ENCODE results near the gene TCERG1L.
"Not testable (repeated sequence)": the region's sequence is repeated elsewhere in the genome, so short reads cannot be mapped to it uniquely, and the experiment has no call there.

TCERG1L gene

DNA sequence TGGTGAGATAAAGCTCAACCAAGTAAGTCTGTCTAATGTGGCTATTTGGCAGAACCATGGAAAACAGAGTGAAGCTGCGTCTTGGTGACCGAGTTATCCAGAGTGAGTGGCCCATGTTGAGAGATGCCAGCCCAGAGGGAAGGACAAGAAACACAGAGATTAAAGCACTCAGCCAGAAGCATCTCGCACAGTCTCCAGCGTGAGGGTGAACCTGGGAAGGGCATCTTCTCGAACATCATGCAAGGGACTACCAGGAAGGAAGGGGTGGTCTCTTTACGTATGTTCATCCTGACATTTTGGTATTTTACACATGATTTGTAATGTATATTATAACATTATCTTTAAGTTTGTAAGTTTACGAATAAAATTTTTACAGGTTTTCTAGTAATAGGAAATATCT is 146.4 kb downstream of the TCERG1L start:
- DNase-seq (ENCODE audit: low read depth in 2 of 2): no peak

DNA sequence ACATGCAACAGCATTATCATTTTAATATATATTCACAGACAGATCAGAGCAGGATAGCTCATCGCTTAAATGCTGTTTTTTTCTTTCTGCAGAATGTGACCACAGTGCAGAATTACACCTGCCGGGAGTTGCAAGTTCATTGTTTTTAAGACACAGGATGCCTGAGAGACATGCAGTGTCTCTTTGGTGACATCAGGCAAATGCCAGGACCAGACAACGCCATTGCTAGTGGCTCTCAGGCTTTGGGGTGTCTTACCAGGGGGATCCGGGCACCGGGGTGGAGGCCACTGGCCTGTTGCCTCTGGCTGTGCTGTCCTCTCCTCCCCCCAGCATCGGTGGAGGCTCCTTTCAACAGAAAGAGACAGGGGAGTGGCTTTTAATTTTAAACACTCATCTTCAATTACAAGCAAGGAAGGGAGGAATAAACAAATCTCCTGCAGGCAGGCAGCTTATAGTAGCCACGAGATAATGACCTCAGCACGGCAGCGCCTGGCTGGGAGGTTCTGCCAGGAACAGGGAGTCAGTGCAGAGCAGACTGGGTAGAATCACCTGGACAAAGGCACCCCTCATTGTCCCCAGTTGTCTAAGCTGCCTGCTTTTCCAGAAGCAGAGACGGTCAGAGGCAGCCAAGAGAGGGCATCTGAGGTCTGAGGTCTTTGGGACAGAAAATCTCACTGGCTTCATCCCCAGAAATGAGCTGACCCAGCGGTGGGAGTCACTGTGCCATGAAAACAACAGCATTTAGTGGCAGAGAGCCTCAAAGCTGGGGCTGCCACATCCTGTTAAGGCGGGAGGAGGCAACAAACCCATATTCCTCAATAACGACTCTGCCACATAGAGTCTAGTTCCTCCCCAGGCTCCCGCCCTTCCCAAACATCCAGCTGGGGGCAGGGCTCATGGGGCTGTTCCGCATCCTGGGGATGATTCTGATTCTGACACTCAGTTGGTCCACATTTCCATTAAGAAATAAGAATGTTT is 148.4 kb downstream of the TCERG1L start:
- DNase-seq (ENCODE audit: low read depth in 2 of 2): no peak

DNA sequence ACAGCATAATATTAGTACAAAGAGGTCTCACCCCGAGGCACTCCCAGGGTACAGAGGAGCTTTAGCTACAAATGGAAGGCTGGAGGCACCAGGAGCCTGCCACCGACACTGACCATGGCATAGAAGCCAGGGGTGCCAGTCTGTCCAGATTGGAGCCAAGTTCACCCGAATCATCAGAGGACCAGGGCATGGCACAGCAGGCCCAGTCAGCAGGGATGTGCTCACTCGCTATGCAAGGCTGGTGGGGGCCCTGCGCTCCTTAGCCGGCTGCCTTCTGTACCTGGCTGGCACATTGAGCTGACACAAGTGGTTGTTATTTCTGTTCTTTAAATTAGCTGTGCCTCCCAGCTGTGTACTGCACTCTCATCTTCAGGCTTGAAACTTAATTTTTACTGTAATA is 149.3 kb downstream of the TCERG1L start:
- no peak for DNase-seq (ENCODE audit: low read depth in 2 of 2)

DNA sequence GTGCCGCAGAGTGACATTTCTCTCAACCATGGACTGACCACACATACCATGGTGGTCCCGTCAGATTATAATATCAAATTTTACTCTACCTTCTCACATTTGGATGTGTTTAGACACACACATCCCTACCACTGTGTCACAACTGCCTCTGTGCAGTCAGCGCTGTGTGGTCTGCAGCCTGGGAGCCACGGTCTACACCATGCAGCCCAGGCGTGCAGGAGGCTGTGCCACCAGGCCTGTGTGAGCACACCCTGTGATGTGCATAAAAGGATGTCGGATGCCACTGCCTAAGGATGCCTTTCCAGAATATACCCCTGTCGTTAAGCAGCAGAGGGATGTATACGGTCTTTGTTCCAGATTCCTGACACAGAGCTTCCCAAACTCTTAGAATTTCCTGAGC is 150.4 kb downstream of the TCERG1L start:
- DNase-seq (ENCODE audit: low read depth in 2 of 2): no peak

DNA sequence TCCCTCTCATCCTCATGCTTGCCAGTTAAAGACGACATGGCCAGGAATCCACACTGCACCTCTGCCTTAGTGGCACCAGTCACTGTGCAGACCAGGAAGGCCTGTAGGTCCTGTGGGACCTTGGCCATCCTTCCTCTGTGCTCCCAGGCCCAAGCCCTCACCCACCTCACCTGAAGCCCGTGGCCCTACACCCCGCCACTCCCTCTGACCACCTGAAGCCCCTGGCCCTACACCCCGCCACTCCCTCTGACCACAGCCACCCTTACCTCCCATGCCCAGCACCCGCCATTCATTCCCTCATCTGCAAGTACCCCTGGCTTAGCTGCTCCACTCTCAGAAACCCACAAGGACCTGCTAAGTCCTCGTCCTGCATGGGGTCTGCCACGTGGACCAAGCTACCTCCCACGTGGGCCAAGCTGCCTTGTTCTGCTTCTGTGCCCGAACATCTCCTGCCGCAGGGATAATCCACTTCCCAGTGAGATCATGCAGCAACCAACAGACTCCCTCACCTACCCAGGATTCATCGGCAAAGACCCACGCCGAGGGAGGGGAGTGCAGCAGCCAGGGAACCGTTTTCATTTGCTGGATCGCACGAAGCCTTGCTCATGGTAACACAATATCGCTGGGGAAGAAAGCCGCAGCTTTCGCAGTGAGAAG is 151.2 kb downstream of the TCERG1L start:
- DNase-seq (ENCODE audit: low read depth in 2 of 2): no peak

DNA sequence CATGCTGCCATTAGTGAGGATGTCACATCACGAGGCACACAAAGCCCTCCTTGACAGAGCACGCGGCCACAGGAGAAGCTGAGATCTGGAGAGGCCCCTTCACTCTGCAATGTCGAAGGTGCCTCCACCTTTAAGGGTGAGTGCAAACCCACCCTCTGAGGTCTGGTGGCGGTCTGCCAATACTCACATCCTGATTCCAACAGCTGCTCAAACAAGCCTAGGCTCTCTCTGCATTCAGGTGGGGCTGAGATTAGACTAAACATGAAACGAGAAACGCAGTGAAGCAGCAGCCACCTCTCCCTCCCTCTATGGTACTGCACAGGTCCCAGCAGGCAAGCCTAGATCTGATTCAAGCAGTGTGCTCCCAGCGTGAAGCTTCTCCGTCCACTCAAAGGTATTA is 151.8 kb downstream of the TCERG1L start:
- DNase-seq (ENCODE audit: low read depth in 2 of 2): no peak

DNA sequence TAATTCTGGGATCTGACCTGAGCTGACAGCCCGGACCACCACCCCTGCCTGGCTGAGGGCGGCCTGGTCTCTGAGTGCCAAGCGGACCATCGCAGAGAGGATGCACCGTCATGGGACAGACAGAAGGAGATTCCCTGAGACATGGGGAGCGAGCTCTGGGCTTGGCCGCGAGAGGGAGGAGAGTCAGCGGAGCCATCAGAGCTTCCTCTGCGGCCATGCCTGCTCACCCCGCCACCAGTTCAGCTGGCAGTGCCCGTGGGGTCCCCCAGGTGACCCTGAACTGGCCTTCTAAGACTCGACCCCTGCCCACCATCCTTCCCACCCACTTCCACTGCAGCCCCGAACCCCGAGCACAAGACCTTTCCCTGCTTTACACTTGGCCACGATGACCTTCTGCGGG is 152.8 kb downstream of the TCERG1L start:
- no peak for DNase-seq (ENCODE audit: low read depth in 2 of 2)

DNA sequence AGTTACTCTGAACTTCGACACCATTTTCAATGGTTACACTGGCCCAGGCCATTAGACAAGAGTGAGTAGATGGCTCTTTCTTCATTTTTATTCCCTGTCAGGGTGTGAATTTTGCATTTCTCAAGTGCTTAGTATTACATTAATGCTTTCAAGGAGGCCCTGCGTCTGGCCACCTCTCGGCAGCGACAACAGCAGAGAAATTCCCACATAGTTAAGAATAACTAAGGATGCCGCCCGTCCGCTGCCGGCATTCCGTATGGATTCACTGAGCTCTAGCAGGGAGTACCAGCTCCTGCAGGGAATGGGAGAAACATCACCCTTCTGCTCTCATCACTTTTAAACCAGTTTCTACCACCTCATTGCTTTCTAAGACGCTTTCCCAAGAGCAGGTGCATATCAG is 153.6 kb downstream of the TCERG1L start:
- DNase-seq (ENCODE audit: low read depth in 2 of 2): no peak

DNA sequence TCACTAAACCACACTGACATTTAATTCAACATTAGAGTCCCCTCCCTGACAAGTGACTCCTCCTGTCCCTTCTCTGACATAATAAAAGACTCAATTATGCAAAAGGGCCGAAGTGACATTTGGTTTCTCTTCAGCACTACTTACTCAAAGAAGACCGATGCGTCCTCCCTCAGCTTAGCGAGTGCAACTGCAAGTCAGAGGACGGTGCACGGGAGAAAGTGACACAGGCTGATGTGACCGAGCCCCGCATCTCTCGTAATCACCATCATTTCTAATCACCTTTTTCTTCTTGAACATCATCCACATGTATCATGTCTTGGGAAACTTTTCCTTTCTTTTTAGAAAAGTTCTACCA is 155.7 kb downstream of the TCERG1L start:
- no peak for DNase-seq (ENCODE audit: low read depth in 2 of 2)

DNA sequence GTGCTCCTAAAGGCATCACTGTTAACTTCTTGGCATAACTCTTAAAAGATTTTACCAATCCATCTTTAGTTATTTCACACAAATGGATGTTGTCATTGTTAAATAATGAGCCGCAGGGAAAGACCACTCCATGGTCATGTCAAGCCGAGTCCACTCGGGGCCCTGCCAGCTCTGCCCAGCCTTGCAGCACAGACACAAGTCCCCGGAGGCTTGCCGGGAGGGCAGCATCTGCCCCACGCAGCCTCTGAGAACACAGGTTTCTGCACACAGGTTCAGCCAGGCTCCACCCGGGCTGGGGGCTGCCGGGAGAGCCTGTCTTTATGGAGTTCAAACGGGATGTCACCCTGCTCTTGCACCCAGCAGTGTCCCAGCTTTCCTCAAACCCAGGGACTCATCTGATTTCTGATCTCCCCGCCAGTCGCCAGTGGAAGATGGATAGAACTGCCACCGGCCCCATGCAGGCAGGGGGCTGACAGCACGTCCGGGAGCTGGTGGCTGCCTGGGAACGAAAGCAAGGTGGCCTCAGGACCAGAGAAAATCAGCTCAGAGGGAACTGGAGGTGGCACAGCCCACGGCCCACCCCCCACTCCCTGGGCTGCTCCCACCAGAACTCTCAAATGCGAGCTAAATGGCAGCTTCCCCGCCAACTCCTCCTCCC is 156.2 kb downstream of the TCERG1L start:
- DNase-seq (ENCODE audit: low read depth in 2 of 2): no peak

DNA sequence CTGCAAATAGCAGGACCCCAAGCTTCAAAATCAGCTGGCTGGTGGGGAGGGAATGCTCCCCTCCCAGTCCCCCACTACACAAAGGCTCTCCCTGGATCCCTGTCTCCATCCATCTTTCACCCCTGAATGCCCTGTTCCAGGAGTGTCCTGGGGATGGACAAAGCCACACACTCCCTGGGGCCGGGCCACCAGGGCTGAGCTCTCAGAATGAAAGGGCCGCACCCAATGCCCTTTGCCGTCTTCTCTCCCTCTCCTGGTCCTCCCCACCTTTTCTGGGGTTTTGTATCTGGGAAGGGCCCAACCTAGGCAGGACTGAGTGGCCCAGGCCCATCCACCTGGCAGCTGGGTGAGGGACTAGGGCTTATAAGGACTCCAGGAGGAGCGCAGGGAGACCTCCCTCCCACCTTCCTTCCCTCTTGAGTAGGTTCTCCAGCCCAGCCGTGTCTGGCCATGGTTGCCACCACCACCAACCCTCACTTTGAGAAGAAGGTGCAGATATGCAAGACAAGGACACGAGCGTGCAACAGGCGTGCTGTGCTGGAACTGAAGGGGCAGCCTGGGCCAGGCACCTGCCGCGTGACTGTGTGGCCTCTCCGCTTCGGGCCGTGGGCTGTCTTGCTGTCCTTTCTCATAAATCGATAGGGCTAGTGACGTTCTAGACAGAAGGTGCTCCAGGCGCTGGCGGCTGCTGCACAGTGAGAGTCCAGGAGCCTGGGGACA is 157.1 kb downstream of the TCERG1L start:
- DNase-seq (ENCODE audit: low read depth in 2 of 2): no peak

DNA sequence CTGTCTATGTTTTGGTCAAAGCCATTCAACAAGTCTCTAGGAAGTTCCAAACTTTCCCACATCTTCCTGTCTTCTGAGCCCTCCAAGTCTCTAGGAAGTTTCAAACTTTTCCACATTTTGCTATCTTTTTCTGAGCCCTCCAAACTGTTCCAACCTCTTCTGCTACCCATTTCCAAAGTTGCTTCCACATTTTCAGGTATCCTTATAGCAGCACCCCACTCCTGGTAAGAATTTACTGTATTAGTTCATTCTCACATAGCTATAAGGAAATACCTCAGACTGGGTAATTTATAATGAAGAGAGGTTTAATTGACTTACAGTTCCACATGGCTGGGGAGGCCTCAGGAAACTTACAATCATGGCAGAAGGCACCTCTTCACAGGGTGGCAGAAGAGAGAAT is 159.1 kb downstream of the TCERG1L start:
- not testable (repeated sequence) for DNase-seq (ENCODE audit: low read depth in 2 of 2)

DNA sequence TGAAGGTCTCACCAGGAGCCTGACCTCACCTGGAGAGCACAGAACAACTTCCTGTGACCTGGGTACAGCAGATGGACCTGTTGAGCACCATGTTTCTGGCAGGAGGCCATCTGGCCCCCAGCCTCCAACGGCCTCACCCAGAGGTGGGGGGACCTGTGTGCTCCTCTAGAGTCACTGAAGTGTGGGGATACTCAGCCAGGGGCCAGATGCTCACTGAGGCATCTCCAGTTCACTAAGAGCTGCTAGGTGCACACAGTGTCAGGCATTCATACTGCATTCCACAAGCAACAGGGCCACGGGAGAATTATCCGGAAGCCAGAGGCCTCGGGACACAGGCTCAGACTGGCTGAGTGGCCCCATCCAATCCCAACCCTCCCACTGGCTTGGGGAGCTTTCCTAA is 161.4 kb downstream of the TCERG1L start:
- no peak for DNase-seq (ENCODE audit: low read depth in 2 of 2)

DNA sequence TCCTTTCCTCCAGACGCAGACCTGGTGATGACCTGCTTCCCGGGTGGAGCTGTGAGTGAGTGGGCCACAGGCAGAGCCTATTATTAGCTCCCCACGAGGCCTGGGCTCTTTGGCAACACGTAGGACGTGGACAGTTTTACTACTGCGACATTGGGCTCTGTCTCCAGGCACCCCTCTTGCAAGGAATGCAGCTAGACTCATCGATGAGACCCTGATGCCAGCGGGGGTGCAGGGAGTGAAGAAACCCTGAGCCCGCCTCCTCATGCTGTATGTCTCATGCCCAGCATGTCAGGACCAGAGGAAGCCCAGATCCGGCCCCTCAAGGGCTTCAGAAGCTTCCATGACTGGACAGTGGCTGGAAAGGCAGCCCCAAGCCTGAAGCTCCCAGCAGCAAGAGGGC is 161.9 kb downstream of the TCERG1L start:
- DNase-seq (ENCODE audit: low read depth in 2 of 2): no peak

DNA sequence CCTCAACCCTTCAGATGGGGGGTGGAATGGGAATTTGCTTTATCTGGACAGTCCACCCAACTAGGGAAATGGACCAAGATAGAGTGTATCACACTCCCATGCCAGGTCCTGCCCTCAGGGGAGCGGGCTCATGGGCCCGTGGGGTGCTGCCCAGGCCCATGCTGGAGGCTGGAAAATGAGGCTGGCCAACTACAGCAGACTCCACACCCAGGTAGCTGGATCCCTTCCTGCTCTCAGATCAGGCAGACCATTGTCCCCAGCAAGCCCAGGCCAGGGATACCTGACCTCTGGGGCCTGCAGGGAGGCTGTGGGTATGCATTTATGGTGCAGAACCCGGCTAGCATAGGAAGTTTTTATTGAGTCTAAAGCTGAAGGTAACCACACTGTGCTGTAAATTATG is 162.4 kb downstream of the TCERG1L start:
- DNase-seq (ENCODE audit: low read depth in 2 of 2): no peak

DNA sequence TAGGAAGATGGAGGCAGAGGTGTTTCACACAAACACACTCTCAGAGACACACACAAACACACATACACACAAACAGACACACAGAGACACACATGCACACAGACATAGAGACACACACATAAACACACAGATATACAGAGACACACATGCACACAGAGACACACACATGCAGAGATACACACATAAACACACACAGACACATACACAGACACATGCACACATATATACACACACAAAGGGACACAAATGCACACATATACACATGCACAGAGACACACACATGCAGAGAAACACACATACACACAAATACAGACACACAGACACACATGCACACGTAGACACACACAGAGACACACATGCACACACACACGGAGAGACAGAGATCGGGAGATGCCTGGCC is 163.3 kb downstream of the TCERG1L start:
- no peak for DNase-seq (ENCODE audit: low read depth in 2 of 2)

DNA sequence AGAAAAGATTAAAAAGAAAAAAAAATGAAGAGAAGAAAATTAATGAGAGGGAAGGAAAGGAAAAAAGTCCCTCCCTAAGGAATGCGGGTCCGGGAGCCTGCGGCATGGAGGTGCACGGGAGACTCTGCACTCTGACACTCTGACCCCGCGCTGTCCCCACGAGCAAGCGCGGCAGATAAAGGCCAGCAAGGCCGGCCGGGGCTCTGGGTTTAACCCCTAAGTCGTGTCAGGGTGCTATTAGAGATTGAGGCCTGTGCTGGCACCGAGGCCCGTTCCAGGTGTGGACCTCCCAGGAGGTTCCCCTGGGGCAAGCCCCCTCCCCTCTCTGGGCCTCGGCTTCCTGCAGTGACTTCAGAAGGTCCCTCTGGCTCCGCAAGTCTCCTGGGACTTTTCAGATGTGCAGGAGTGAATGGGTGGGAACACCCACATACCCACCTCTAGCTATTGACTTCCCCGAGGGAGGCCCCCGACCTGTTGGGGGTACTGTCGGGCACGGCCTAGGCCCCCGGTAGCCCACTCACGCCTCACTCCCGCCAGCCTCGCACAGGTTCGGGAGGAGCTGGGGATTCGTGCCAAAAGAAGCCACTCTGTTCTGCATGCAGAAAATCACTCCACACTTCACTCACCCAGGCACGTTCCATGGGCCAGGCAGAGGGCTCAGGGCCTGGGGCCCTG is 164.1 kb downstream of the TCERG1L start:
- DNase-seq (ENCODE audit: low read depth in 2 of 2): no peak

DNA sequence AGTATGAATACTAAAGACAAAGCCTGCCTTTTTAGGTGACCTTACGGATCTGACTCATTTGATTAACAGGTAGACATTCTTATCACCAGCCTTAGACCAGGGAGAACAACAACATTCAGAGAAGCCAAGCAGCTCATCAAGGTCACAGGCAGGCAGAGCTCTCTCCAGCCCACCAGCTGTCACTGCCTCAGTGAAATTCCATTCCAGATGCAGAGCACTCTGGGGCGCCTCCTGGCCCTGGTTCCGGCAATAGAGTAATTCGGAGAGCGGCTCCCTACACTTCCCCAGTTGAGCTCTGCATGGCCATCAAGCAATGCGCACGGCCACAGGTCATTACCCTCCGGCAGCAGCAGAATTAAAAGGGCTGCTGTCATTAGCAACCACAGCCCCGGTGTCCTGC is 164.7 kb downstream of the TCERG1L start:
- DNase-seq (ENCODE audit: low read depth in 2 of 2): no peak

DNA sequence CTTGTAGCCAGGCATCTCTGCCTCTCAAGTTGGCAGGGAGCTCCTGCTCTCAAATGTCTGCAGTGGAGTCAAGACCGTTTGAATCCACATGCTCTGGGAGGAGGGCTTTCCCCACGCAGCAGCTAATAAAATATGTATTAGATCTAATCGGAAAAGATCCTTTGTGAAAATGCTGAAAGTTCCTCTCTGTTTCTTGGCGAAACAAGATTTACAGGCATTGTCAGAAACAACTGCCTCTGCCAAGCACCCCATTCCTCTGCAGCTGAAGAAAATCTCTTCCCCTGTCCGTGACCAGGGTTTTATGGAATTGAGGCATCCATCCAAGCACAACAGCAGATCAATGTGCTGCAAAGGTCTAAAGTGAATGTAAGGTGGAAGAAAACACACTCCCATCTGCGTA is 165.8 kb downstream of the TCERG1L start:
- no peak for DNase-seq (ENCODE audit: low read depth in 2 of 2)

DNA sequence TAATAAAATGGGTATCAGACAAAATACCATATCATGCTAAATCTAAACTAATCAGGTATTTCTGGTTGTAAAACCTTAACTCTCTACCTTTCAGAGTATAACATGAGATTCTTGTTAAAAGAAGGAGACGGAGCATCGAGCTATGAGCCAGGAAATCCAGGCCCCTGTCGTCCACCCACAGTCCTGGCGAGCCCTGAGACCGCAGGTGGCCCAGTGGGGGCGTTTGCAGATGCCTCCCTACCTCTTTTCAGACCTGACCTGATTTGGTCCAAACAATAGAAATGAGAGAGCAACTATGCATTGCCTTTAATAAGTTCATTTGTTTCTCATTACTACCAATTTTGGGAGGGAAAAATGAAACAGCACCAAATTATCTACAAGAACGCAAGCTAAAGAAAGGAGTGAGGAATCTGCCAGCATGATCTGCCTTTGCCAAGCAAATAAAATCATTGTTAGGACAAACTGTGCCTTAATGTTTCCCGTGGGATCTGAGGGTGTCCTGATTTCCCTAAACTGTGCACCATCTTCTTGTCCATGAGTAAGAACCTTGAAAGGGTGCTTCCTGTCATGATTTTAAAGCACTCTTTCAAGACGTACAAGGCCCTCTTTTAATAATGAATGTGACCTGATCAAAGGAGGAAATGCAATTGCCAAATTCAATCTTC is 166.7 kb downstream of the TCERG1L start:
- no peak for DNase-seq (ENCODE audit: low read depth in 2 of 2)

DNA sequence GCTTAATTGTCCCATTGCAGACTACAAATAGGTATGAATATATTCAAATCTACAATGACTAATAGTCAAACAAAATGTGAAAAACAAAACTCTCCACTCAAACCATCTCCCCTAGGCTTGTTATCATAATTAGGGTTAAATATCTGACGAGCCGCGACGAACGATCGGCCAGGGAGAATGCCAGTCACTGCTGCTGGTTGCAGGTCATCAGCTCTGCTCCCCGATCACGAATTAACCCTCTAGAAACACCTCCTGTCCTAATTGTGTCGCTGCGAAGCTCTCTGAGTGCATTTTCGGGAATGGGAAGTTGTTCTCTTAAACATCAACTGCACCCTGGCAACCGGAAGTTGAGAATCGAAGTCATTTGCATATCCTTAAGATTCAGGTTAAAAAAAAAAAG is 167.3 kb downstream of the TCERG1L start:
- DNase-seq (ENCODE audit: low read depth in 2 of 2): no peak

All from stimulated activated CD8-positive, alpha-beta memory T cell treated with anti-CD3 and anti-CD28 coated beads, Interleukin-2, amount 100 ng/mL, for 48 hours (primary cell).